ENCODE data around the gene CEP95. TPM values are rescaled to one million over a fixed set of nuclear protein-coding genes. Genes with fewer than 3 reads are reported as not detected.

The CEP95 gene
- total and polyA plus RNA-seq, 11 donors, result 9.4 to 25.1 (median 13.1) TPM

DNA sequence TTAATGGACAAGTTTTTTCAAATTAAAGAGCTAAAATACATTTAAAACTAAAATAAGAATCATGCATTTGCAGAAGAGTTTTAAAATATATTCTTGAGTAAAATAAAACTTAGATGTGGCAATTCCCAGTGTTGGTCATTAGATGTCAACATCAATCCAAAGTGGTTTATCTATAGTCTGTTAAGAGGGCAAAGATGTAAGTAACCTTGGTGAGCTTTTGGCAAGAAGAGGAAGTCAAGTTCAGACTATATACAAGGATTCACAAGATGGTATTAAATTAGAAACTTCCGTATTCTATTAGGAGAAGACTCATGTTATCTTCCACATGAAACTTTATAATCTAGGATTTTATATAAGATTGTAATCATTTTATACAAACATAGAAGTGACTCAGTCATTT lies 73.1 kb downstream of the CEP95 start:
- WGBS, 4 donors, result 88 to 98% (median 94%) methylated on average over 1 of the region's 1 CpG
- Histone ChIP-seq H3K27me3 (no peaks in the 10 kb centered on the region), H3K36me3 (peaks cover 0 to 90% (median 79%) of the 10 kb centered on the region in 9 donors), H3K9me3 (no peaks in the 10 kb centered on the region), H3K4me1 (no peaks in the 10 kb centered on the region), H3K4me3 (no peak overlapping the region), H3K27ac (no peak overlapping the region)
- TF ChIP-seq CTCF (IDR thresholded peaks at IDR 0.05) (no peak), POLR2A (IDR thresholded peaks at IDR 0.05) (no peak)
- DNase-seq (no peak), ATAC-seq (no peak)
- intact Hi-C loops (cut with DNase I), result loop anchor here in 1 of 10 donors (10.0 kb wide), 1 partner anchor 65 kb away; no protein-coding TSS in a partner anchor

DNA sequence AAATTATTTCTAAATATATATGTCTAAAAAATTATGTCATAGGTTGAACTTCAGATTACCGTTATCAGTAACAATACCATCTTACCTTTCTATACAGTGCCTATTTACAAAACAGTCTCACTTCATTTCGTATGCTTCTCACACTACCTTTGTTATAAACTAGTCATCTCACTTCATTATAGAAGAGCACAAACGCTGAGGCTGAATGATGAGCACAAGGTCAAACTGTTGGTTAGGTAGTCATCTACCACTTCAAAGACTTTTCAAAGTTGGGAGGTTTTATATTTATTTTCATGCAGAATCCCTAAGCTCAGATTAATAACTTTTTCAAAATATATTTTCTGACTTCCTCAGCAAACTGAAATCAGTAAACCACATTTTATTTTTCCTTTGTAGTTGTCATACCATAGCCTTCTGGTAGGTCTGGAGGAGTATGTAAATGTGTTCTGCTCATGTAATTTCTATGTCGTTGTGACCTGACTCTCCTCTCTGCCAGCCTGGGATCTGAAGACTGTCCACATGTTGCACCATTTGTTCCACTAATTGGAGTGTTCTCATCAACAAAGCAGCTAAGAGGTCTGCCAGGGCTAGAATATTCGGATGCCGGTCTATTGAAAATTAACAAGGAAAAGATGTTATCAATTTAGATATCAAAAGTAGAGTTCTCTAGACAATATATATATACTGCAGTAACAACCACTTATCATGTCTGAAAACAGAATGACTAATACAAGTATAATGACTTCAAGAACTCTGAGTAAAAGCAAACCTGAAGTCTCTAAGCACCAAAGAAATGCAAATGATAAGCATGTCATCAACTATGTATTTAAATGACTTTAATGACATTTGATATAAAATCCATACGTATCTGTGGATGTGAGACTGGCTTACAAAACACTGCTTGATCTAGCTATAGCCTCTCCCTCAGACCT lies 73.9 kb downstream of the CEP95 start:
- intact Hi-C loops (cut with DNase I), result no loop called here
- peaks cover 0 to 90% (median 83%) of the 10 kb centered on the region in 9 donors for H3K36me3 ChIP-seq
- 79 to 84% (median 82%) methylated on average over 7 of the region's 7 CpGs for WGBS, 4 donors
- DNase-seq (no peak), ATAC-seq (no peak)
- no peak overlapping the region for H3K4me3 ChIP-seq
- no peaks in the 10 kb centered on the region for H3K9me3 ChIP-seq
- TF ChIP-seq POLR2A (IDR thresholded peaks at IDR 0.05), result no peak
- no peak for TF ChIP-seq CTCF (IDR thresholded peaks at IDR 0.05)
- H3K27ac ChIP-seq, result no peak overlapping the region
- no peaks in the 10 kb centered on the region for H3K4me1 ChIP-seq
- H3K27me3 ChIP-seq, result no peaks in the 10 kb centered on the region

GRCh38 chr17:64583038-64583437 lies 76.3 kb downstream of the CEP95 start:
- H3K9me3 ChIP-seq, result no peaks in the 10 kb centered on the region
- H3K4me1 ChIP-seq, result no peaks in the 10 kb centered on the region
- H3K27me3 ChIP-seq, result no peaks in the 10 kb centered on the region
- DNase-seq (no peak), ATAC-seq (no peak)
- no peak overlapping the region for H3K4me3 ChIP-seq
- H3K27ac ChIP-seq, result no peak overlapping the region
- H3K36me3 ChIP-seq, result peaks cover 0 to 94% (median 74%) of the 10 kb centered on the region in 9 donors
- no peak for TF ChIP-seq POLR2A (IDR thresholded peaks at IDR 0.05)
- TF ChIP-seq CTCF (IDR thresholded peaks at IDR 0.05), result no peak
- 94 to 97% (median 95%) methylated on average over 3 of the region's 3 CpGs for WGBS, 4 donors
- intact Hi-C loops (cut with DNase I), result no loop called here

GRCh38 chr17:64585146-64585545 lies 78.4 kb downstream of the CEP95 start:
- Histone ChIP-seq H3K27ac (no peak overlapping the region), H3K4me3 (no peak overlapping the region), H3K9me3 (no peaks in the 10 kb centered on the region), H3K27me3 (no peaks in the 10 kb centered on the region), H3K36me3 (peaks cover 0 to 85% (median 63%) of the 10 kb centered on the region in 9 donors), H3K4me1 (no peaks in the 10 kb centered on the region)
- intact Hi-C loops (cut with DNase I), result no loop called here
- DNase-seq (no peak), ATAC-seq (no peak)
- WGBS, 4 donors, result 94 to 100% (median 98%) methylated on average over 2 of the region's 2 CpGs
- TF ChIP-seq CTCF (IDR thresholded peaks at IDR 0.05), result no peak
- no peak for TF ChIP-seq POLR2A (IDR thresholded peaks at IDR 0.05)

Data from heart left ventricle (tissue), 16 donors.